ENCODE measurements around the gene PANK4.
"Not testable (repeated sequence)": the region's sequence is repeated elsewhere in the genome, so short reads cannot be mapped to it uniquely, and the experiment has no call there.

Gene PANK4

DNA sequence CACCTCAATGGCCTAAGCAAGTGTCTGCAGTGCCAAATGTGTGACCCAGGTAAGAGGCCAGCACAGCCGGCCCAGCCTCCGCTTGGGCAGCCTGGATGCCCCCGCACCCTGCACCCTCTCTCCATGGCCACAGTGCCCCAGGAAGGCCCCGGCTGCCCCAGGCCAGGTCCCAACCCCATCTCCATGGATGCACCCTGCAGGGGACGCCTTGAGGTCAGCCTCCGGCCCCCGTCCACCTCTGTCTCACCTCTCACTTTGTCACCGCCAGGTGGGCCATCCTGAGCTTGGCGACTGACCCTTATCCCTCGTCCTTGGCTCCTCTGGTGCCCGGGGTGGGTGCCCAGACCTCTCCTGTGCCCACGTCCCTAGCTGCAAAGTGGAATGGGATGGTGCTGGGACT is 32.0 kb upstream of the PANK4 start:
- no peak for DNase-seq

GRCh38 chr1:2557482-2558400 is 31.3 kb upstream of the PANK4 start:
- DNase-seq = no peak

- no peak for DNase-seq
Measured at GRCh38 chr1:2556678-2557481, 30.5 kb upstream of the PANK4 start.

DNA sequence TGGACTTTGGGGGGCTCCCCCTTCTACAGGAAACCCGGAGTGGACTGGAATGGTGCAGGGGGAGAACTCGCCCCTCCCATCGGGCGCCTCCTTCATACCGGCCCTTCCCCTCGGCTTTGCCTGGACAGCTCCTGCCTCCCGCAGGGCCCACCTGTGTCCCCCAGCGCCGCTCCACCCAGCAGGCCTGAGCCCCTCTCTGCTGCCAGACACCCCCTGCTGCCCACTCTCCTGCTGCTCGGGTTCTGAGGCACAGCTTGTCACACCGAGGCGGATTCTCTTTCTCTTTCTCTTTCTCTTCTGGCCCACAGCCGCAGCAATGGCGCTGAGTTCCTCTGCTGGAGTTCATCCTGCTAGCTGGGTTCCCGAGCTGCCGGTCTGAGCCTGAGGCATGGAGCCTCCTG is 29.9 kb upstream of the PANK4 start, which contains the start of gene TNFRSF14:
TSS of gene TNFRSF14 (plus strand) at position 95 of the 401 bp plus-strand sequence. CDS start at position 389, 294 bp downstream.
- peak; percentile 68 for DNase-seq

DNA sequence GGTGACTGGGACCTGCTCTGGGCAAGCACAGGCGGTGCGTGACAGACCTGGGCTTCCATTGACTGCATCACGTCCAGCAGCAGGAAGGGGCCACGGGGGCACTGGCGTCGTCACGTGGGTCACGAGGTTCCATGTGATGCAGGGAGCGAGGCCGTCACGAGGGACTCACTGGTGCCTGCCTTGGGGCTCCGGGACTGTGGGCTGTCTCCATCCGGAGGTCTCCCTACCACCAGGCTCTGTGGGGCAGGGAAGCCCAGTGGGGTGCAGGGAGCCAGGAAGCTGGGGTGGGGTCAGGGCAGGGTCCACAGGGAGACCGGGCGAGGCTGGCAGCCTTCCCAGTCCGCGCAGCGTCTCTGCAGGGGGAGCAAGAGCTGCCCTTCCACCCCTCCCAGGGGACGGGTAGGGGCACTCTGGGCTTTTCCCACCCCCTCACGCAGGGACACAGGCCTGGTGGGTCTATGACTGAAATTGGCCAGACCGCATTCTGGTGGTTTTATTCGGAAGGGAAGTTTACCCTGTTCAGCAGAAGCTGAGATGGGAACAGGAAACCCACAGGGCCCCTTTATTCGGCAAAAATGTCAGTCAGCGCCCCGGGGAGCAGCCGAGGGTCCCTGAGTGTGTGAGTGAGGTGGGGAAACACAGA is 29.4 kb upstream of the PANK4 start:
- DNase-seq = peak; percentile 87

- peak; percentile 46 for DNase-seq
Measured at GRCh38 chr1:2554621-2555387, 28.4 kb upstream of the PANK4 start.

GRCh38 chr1:2553871-2554620 is 27.6 kb upstream of the PANK4 start:
- no peak for DNase-seq

- DNase-seq = not testable (repeated sequence)
Measured at GRCh38 chr1:2553076-2553475, 26.7 kb upstream of the PANK4 start.

DNA sequence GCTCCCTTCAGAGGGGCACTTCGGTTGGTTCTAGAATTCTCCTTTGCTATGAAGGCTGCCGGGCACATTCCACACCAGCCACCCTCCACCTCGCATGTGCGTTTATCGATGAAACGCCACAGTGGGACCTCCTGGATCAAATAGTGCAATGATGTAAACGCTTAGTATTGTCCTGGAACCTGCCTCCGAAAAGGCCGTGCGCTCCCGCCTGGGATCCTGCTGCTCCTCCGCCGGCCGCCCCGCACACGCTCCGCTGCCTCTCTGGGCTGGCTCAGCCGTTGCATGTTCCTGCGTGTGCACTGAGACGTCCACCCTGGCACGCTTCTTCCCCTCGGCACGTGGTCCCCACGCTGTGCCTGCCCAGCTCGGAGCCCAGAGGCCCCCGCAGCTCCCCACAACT is 25.8 kb upstream of the PANK4 start:
- DNase-seq = no peak

DNA sequence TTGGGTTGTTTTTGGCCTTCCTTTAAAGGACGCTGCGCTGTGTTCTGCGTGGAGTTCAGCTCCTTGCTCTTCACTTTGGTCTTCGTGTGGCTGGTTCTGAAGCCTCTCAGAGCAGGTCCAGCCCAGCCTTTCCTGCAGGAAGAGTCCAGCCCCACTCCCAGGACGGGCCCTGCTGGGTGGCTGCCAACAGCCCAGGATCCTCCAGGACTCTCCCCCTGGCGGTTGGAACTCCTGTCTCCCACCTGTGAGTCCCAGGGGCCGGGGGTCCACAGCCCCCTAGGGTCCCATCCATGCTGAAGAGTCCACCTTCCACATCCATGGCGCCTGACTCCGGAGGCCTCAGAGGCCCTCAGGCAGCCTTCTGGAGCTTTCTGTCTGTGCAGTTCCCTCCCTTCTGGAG is 25.1 kb upstream of the PANK4 start:
- not testable (repeated sequence) for DNase-seq

DNA sequence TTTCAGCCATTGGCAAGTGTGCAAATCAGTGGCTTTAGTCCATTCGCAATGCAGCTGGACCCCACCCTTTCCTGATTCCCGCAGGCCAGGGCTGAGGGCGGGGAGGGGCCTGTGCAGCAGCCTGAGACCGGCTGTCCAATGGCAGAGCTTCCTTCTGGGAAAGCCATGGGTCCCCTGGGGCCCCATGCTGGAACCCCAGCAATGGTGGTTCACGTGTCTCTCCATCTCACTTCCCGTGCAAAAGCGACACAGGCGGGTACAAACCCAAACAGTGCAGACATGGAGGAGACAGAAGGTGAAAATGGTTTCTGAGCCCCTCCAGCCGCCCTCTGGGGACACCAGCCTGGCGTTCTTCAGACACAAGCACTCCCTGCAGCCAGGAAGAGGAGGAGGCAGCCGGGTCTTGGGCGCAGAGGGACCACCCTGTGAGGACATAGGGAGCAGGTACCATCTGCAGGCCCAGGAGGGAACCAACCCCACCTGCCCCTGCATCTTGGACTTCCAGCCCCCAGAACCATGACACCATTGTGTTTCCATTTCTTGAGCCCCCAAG is 24.0 kb upstream of the PANK4 start:
- not testable (repeated sequence) for DNase-seq

DNA sequence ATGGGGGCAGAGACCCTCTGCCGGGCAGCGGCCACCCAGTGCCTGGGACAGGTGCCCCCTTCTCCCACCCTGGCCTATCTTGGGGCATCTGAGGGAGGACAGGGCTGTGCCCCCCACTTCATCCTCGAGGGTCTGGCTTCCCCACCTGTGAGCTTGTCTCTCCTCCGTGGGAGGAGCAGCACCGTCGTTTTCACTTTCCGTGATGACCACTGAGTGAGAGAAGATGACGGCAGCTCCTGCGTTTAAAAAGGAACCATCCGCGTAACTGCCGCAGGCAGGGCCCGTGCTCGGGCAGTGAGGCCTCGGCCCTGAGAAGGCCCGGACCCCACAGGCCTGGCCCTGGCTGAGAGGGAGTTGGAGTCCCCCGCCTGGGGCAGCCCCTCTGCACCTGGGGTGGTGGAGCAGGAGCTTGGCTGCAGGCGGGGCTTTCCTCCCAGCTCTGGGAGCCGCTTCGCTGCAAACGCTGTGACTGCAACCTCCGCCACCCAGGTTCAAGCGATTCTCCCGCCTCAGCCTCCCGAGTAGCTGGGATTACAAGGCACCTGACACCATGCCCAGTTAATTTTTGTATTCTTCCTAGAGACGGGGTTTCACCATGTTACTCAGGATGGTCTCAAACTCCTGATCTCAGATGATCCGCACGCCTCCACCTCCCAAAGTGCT is 23.1 kb upstream of the PANK4 start:
- not testable (repeated sequence) for DNase-seq

DNA sequence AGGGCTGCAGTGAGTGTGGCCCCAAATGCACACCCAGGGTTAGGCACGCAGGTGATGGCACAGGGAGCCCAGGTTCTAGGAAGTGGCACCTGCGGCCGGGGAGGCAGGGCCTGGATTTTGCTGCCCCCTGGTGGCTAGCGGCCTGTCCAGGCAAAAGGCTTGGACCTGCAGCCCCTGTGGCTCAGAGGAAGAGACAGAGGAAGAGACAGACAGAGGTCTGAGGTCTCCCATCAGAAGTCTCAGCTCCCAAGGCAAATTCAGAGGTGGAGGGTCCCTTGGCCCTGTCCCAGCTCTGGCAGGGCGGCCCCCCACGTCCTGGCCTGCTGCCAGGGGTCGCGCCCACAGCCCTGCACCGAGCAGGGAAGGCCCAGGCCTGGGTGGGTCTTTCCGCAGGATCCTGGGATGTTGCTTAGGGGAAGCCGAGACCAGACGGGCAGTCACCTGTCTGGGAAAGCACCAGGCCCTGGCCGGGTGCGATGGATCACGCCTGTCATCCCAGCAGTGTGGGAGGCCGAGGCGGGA is 21.7 kb upstream of the PANK4 start:
- peak; percentile 87 for DNase-seq

DNA sequence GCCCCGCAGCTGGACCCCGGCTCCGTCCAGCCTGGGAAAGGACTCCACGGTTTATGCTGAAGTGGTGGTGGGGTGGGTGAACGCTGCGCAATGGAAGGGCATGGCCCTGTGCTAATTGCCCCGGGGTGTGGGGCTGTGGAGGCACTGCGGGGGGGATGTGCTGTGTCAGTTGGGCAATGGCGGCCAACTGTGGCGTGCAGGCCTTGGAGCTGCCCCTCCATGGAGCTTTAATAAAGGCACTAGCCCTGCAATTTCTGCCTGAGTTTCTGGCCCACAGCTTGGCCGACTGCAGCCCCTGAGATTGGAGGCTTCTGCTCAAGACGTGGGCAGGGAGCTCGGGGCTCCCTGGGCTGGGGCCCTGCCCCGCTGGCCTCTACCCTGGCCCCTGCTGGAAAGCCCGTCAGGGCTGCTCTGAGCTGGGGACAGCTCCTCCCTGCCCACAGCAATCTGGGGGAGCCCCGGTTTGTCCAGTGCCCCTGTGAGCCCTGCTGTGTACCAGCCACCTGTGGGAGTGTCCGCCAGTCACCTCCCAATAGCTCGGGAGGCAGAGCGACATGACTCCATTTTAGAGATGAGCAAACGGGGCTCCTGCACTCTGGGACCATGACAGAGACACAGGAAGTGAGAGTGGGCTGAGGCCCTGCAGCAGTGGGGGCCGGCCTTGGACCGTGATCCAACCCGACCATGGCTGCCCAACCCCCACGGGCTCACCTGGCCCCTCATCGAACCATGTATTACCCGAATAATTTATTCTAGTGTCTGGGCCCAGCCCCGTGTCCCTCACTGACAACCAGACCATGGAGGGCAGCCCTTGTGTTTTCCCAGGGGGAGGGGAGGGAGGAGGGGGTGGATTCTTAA is 21.0 kb upstream of the PANK4 start:
- peak; percentile 74 for DNase-seq

DNA sequence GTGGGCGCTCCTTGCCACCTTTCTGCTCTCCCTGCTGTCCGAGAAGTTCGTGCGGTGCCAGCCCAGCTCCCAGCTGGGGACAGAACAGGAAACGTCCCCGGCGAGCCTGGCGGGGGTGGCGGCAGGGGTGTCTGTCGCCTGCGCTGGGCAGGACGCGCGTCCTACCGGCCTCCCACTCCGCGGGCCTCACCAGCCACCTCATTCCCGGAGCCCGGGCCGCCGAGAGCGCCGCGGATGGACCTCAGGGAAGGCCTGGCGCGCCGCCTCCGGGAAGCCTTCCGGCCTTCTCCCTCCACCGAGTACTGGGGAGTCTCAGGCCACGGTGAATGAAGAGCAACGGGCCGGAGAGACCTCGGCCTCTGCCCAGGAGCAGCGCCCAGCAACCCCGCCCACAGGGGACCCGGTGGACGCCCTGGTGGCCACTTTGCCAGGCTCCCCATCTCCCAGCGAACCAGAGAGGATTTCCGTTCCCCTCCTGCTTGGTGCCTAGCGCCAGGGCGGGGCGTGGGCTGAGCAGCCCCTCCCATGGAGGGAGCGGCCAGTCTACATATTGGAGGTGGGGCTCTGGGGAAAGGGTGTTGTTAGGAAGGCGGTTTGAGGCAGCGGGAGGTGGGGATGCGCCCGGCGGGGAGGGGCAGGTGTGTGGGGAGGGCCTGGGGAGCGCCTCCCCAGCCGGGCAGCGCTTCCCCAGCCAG is 20.3 kb upstream of the PANK4 start:
- peak; percentile 89 for DNase-seq

DNA sequence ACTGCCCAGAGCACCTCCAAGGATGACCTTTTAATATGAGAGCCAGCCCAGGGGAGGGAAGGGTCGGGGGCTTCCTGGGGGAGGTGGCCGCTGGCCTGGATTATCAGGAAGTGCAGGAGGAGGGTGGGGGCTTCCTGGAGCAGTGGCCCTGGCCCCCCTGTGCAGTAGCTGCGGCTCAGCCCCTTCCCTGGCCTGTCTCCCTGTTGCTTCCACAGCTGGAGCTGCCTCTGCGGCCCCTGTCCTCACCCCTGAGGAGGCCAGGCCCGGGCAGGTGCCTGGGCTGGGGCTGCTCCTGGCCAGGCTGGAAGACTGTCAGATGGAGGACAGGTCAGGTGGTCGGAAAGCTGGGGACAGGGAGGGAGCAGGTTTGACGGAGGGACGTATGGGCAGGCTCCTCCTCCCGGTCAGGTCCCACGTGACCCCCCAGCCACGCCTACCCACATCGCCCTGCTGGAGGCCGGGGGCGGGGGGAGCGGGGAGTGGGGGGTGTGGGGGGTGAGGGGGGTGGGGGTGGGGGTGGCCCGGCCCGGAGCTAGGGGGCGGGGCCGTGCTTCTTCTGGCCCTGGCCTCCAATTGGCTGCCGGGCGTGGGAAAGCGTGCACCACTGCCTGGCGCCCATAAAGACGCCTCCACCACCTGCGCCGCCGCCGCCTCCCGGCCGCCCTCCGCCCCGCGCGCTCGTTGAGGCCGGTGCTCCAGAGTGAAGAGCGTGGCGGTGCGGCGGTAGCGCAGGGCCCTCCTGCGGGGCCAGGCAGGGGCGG is 19.5 kb upstream of the PANK4 start:
- peak; percentile 85 for DNase-seq

GRCh38 chr1:2544875-2545640 is 18.7 kb upstream of the PANK4 start:
- DNase-seq = no peak

Measured in stimulated activated CD4-positive, alpha-beta T cell treated with anti-CD3 and anti-CD28 coated beads, Interleukin-1b, Interleukin-23, amount 100 ng/mL, for 48 hours (primary cell).